GM12891 (cell line): ENCODE measurements around the gene THADA.

Experiments used
- PAX5 ChIP-seq: IDR thresholded peaks from 2 replicates; pipeline ENCODE4 v1.6.1; 2011; ENCODE audit warnings: low read length, moderate library complexity, mild to moderate bottlenecking; ENCODE audit not compliant: insufficient read depth, severe bottlenecking
- POLR2A ChIP-seq: IDR thresholded peaks from 2 replicates; pipeline ENCODE4 v1.6.1; 2011; ENCODE audit warnings: low read depth, low read length, control low read depth
- POLR2AphosphoS5 ChIP-seq: IDR thresholded peaks from 2 replicates; pipeline ENCODE4 v1.6.1; 2011; ENCODE audit warnings: low read depth, low read length, control low read depth
- TAF1 ChIP-seq: IDR thresholded peaks from 2 replicates; pipeline ENCODE4 v1.6.1; 2011; ENCODE audit warnings: low read depth, low read length, control low read depth

DNA sequence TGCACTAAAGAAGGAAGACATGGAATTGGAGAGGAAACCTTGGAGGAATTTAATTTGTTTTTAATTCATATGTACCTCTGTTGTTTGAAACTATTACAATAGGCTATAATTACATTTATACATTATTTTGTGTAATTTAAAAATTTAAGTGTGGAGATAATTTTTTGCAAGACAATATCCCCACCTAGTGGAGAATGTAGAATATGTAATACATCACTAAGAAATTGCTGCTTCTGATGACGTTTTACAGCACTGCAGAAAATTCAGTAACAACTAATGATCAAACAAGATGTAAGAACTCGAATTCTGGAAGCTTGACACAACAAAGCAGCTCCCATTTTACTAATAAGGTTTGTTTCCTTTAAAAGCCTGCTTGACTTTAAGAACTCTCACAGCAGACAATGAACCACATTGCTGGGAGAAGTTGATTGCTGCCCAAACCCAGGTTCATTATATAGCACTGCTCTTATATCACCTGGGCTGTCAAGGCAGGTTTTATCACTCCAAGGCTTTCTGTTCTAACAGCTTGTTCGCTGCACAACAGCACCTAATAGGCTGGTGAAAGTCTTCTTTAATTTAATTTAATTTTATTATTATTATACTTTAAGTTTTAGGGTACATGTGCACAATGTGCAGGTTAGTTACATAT lies 53.4 kb downstream of the THADA start:
- TF ChIP-seq POLR2A (no peak), PAX5 (no peak), TAF1 (no peak), POLR2AphosphoS5 (no peak)
